GM12878 (cell line): ENCODE measurements around the gene ZNF280A. TPM values are rescaled to one million over a fixed set of nuclear protein-coding genes. Genes with fewer than 3 reads are reported as not detected.

Experiments
- ATAC-seq: fragments of 200-7000 bp; cut with Tn5 transposase; 3 replicates; pipeline ENCODE4 v1.9.1; 2020; ENCODE audit warnings: mild to moderate bottlenecking, moderate library complexity
- BruUV-seq: library from RNA; stranded (reverse); fragments of 400-500 nt; replicated peaks from 2 replicates; lab custom pipeline; 2021; lab: Mats Ljungman, UMichigan
- CTCF ChIA-PET: fragments of 300-600 bp; sonication (Branson Sonifier 250); formaldehyde crosslinking; extraction: SDS; loops from one replicate; lab custom pipeline; 2021; ENCODE audit warnings: inconsistent platforms; lab: Yijun Ruan, JAX
- POLR2A ChIA-PET: fragments of 350-600 bp; formaldehyde crosslinking; extraction: SDS; loops from one replicate; lab custom pipeline; 2021; ENCODE audit warnings: inconsistent platforms; lab: Charles Lee
- RAD21 ChIA-PET: fragments of 300-600 bp; sonication (Branson Sonifier 250); formaldehyde crosslinking; loops from one replicate; lab custom pipeline; 2023; ENCODE audit warnings: antibody characterized with exemption; ENCODE audit not compliant: unreplicated experiment; lab: Charles Lee
- SMC1A ChIA-PET: fragments of 300-600 bp; sonication (Branson Sonifier 250); formaldehyde crosslinking; loops from one replicate; lab custom pipeline; 2023; ENCODE audit not compliant: unreplicated experiment, uncharacterized antibody; lab: Charles Lee
- DNase-seq: peaks from one replicate; pipeline ENCODE4 v3.0.0-alpha.2; 2011; ENCODE audit warnings: low read depth, low spot score
- FAIRE-seq: peaks from 3 replicates; lab custom pipeline; 2011; peaks lifted over from hg19 to GRCh38; lab: Jason Lieb, UNC
- H2AFZ ChIP-seq: 2 replicates; pipeline ENCODE4 v1.6.0; 2011; ENCODE audit warnings: low read depth, low read length, control low read depth; ENCODE audit not compliant: control insufficient read depth
- H3K27ac ChIP-seq: 2 replicates; pipeline ENCODE4 v1.5.1; 2011; ENCODE audit warnings: control low read depth; ENCODE audit not compliant: control insufficient read depth, insufficient read depth
- H3K27me3 ChIP-seq, 2 experiments: replicated peaks in 1 of 2; 2 replicates each; pipeline versions ENCODE4 v1.6.0 to v1.6.1; 2011; ENCODE audit warnings: low read length in 1 of 2; ENCODE audit not compliant: control insufficient read depth in 2 of 2, insufficient read depth in 2 of 2
- H3K36me3 ChIP-seq, 2 experiments: 2 replicates each; pipeline ENCODE4 v1.5.1; 2011; ENCODE audit warnings: low read length in 1 of 2; ENCODE audit not compliant: control insufficient read depth in 2 of 2, insufficient read depth in 2 of 2
- H3K4me1 ChIP-seq: 2 replicates; pipeline ENCODE4 v1.6.1; 2011; ENCODE audit warnings: mild to moderate bottlenecking, low read length, moderate library complexity, mixed read lengths; ENCODE audit not compliant: control insufficient read depth, insufficient read depth
- H3K4me2 ChIP-seq: 2 replicates; pipeline ENCODE4 v1.6.0; 2011; ENCODE audit warnings: control low read depth; ENCODE audit not compliant: control insufficient read depth, insufficient read depth
- H3K4me3 ChIP-seq: fragments of 200-600 bp; sonication (generic); 2 replicates; pipeline ENCODE4 v1.5.1; 2016
- H3K79me2 ChIP-seq: 2 replicates; pipeline ENCODE4 v1.6.0; 2011; ENCODE audit warnings: low read length; ENCODE audit not compliant: control insufficient read depth, insufficient read depth
- H3K9ac ChIP-seq: 2 replicates; pipeline ENCODE4 v1.8.0; 2011; ENCODE audit warnings: low read length, control low read depth, mixed read lengths; ENCODE audit not compliant: control insufficient read depth, insufficient read depth
- H3K9me3 ChIP-seq: replicated peaks from 3 replicates; pipeline ENCODE4 v1.5.1; 2011; ENCODE audit warnings: mild to moderate bottlenecking, low read length; ENCODE audit not compliant: control insufficient read depth, insufficient read depth
- H4K20me1 ChIP-seq: 2 replicates; pipeline ENCODE4 v1.6.0; 2011; ENCODE audit not compliant: control insufficient read depth, insufficient read depth
- ATF7 ChIP-seq: fragments of 450-650 bp; IDR thresholded peaks from 2 replicates; pipeline ENCODE4 v1.6.1; 2016; ENCODE audit warnings: low read depth, mild to moderate bottlenecking
- BCL11A ChIP-seq: IDR thresholded peaks from 2 replicates; pipeline ENCODE4 v1.6.1; 2011; ENCODE audit warnings: low read depth, low read length
- EED ChIP-seq: sonication (generic); IDR thresholded peaks from 2 replicates; pipeline ENCODE4 v1.6.1; 2016; ENCODE audit warnings: antibody characterized with exemption, low read depth
- EP300 ChIP-seq, 2 experiments: fragments of 150-350 bp in 1 of 2; IDR thresholded peaks; 2 replicates each; pipeline ENCODE4 v1.6.1; 2011 to 2012; ENCODE audit warnings: low read depth in 2 of 2, low read length in 2 of 2, borderline replicate concordance in 1 of 2, improper control_type of control experiment in 1 of 2, inconsistent platforms in 1 of 2; ENCODE audit not compliant: control insufficient read depth in 1 of 2
- MEF2A ChIP-seq: IDR thresholded peaks from 2 replicates; pipeline ENCODE4 v1.6.1; 2011; ENCODE audit warnings: low read depth, mild to moderate bottlenecking, low read length, moderate library complexity; ENCODE audit not compliant: insufficient read depth
- NKRF ChIP-seq: fragments of 450-650 bp; conservative IDR thresholded peaks from 2 replicates; pipeline ENCODE4 v1.6.1; 2017; ENCODE audit warnings: mild to moderate bottlenecking, moderate library complexity
- POLR2AphosphoS2 ChIP-seq: IDR thresholded peaks from 2 replicates; pipeline ENCODE4 v1.6.1; 2011; ENCODE audit warnings: low read depth, mild to moderate bottlenecking, low read length, improper control_type of control experiment, moderate library complexity
- RCOR1 ChIP-seq: conservative IDR thresholded peaks from 2 replicates; pipeline ENCODE4 v1.6.1; 2012; ENCODE audit warnings: low read depth, low read length, improper control_type of control experiment
- TCF7 ChIP-seq: IDR thresholded peaks from 2 replicates; pipeline ENCODE4 v1.6.1; 2014; ENCODE audit warnings: antibody characterized with exemption, borderline replicate concordance
- USF1 ChIP-seq: IDR thresholded peaks from 2 replicates; pipeline ENCODE4 v1.6.1; 2011; ENCODE audit warnings: borderline replicate concordance, low read depth, mild to moderate bottlenecking, moderate library complexity, mixed read lengths, low read length; ENCODE audit not compliant: insufficient read depth; ENCODE audit errors: extremely low read length
- ZBTB33 ChIP-seq: fragments of 450-650 bp; IDR thresholded peaks from 2 replicates; pipeline ENCODE4 v1.6.1; 2017; ENCODE audit warnings: mild to moderate bottlenecking
- WGBS: methylation state at CpG from one replicate; pipeline ENCODE4 v1.1.6; 2016; ENCODE audit warnings: low lambda C conversion rate; ENCODE audit not compliant: insufficient replicate concordance, insufficient coverage; ENCODE audit errors: missing lambda C conversion rate; 5-methylcytosine and 5-hydroxymethylcytosine counted together
- in situ Hi-C: fragments of 300-500 bp; cut with MboI; formaldehyde crosslinking; loops from 9 replicates; pipeline ENCODE4 v1.14.3; 2018; ENCODE audit warnings: mixed read lengths
- intact Hi-C: fragments of 100-400 bp; cut with micrococcal nuclease; formaldehyde crosslinking; loops from one replicate; pipeline ENCODE4 v1.14.2; 2022; ENCODE audit not compliant: unreplicated experiment
- polyA plus RNA-seq, 11 experiments: library from polyadenylated mRNA; depleted of rRNA in 4 of 11; unstranded in 6 of 11; stranded (reverse) in 5 of 11; fragments of >200 nt; fragmentation: Nextera tagmentation in 4 of 11; fragmentation: Illumina TruSeq in 1 of 11; extraction: Ambion mirVana in 4 of 11; extraction: Trizol in 1 of 11; gene quantifications; 1 replicate in 1 of 11; 2 replicates in 10 of 11; pipeline versions ENCODE4 v1.2.1 to v1.2.3, GENCODE V29; 2011 to 2016; ENCODE audit warnings: inconsistent platforms in 2 of 11, missing spikeins in 2 of 11, low read depth in 1 of 11
- total RNA-seq, 4 experiments: library from RNA; depleted of rRNA in 3 of 4; stranded (reverse); fragments of >200 nt in 3 of 4; fragmentation: Illumina TruSeq in 1 of 4; extraction: Trizol in 1 of 4; gene quantifications; 2 replicates each; pipeline versions ENCODE4 v1.2.1 to v1.2.3, GENCODE V29; 2013 to 2021
- TF ChIP-seq, protein P1 (sequence below): IDR thresholded peaks from 2 replicates; pipeline ENCODE4 v1.6.1; 2012; ENCODE audit warnings: low read depth, low read length, improper control_type of control experiment
- TF ChIP-seq, protein P2 (sequence below): fragments of 450-650 bp; IDR thresholded peaks from 2 replicates; pipeline ENCODE4 v1.6.1; 2017; ENCODE audit warnings: low read depth, mild to moderate bottlenecking, moderate library complexity
- TF ChIP-seq, protein P3 (sequence below): IDR thresholded peaks from 2 replicates; pipeline ENCODE4 v1.6.1; 2011; ENCODE audit warnings: mild to moderate bottlenecking, low read depth, low read length, moderate library complexity; ENCODE audit not compliant: insufficient replicate concordance

Gene ZNF280A
- total and polyA plus RNA-seq, 10 of the 15 experiments (the other 5 are each of a cell fraction or from before 2014, with no cell fraction given) = 0.03 to 0.06 TPM; not detected in 8

DNA sequence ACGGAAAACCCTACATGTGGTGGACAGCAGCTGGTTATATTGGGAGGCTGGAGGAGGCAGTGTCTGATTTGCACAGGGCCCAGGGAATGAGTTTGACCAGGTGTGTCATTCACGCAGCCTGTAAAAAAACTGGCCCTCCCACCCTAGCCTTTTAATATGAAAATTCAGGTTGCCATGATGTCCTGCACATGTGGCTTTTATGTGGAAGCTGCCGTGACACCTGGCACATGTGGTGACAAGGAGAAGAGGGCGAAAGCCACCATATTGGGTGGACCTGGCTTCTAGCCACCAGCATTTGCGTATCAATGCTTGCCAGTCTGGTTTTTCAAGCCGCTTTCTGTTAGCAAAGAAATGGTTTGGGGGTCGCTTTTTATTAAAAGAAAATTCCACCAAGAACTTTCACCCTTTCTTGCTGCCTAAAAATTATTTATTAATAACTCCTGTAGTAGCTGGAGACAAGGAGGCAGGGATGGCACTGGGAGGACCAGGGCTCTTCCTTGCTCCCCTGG is 54.9 kb downstream of the ZNF280A start:
- intact Hi-C loops (no loop called here), in situ Hi-C loops (no loop called here)
- Histone ChIP-seq H3K27me3 (no peaks in the 10 kb centered on the region), H3K4me2 (no peak overlapping the region), H3K9ac (no peak overlapping the region), H3K27ac (no peak overlapping the region), H3K9me3 (no peaks in the 10 kb centered on the region), H2AFZ (no peak overlapping the region), H4K20me1 (no peaks in the 10 kb centered on the region), H3K36me3 (no peaks in the 10 kb centered on the region), H3K79me2 (no peaks in the 10 kb centered on the region), H3K4me3 (no peak overlapping the region), H3K4me1 (no peaks in the 10 kb centered on the region)
- BruUV-seq = no TSS peak
- ChIA-PET RAD21 (interaction anchor here (1.1 to 2.1 kb wide), 3 partner anchors 88 to 233 kb away, joined by 3 to 7 read pairs (median 4); no protein-coding TSS in a partner anchor), POLR2A (no interaction called here), SMC1A (interaction anchor here (0.9 to 5.2 kb wide), 5 partner anchors 35 to 122 kb away, joined by 3 to 53 read pairs (median 5); no protein-coding TSS in a partner anchor), CTCF (interaction anchor here (0.7 to 3.0 kb wide), 11 partner anchors 18 to 490 kb away, joined by 3 to 21 read pairs (median 4); partner anchors contain the start of gene ZNF280A)
- ATAC-seq = no peak
- DNase-seq = no peak
- 34% methylated on average over 7 of the region's 7 CpGs for WGBS
- FAIRE-seq = no peak
- TF ChIP-seq ATF7 = no peak
- TF ChIP-seq, protein P1, sequence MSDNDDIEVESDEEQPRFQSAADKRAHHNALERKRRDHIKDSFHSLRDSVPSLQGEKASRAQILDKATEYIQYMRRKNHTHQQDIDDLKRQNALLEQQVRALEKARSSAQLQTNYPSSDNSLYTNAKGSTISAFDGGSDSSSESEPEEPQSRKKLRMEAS = no peak
- TF ChIP-seq, protein P2, sequence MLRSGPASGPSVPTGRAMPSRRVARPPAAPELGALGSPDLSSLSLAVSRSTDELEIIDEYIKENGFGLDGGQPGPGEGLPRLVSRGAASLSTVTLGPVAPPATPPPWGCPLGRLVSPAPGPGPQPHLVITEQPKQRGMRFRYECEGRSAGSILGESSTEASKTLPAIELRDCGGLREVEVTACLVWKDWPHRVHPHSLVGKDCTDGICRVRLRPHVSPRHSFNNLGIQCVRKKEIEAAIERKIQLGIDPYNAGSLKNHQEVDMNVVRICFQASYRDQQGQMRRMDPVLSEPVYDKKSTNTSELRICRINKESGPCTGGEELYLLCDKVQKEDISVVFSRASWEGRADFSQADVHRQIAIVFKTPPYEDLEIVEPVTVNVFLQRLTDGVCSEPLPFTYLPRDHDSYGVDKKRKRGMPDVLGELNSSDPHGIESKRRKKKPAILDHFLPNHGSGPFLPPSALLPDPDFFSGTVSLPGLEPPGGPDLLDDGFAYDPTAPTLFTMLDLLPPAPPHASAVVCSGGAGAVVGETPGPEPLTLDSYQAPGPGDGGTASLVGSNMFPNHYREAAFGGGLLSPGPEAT = no peak
- TF ChIP-seq USF1 = no peak
- no peak for TF ChIP-seq MEF2A
- no peak for TF ChIP-seq BCL11A
- TF ChIP-seq, protein P3, sequence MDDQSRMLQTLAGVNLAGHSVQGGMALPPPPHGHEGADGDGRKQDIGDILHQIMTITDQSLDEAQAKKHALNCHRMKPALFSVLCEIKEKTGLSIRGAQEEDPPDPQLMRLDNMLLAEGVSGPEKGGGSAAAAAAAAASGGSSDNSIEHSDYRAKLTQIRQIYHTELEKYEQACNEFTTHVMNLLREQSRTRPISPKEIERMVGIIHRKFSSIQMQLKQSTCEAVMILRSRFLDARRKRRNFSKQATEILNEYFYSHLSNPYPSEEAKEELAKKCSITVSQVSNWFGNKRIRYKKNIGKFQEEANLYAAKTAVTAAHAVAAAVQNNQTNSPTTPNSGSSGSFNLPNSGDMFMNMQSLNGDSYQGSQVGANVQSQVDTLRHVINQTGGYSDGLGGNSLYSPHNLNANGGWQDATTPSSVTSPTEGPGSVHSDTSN = no peak
- TF ChIP-seq RCOR1 = no peak
- TF ChIP-seq EP300 (IDR thresholded peaks at IDR 0.05; ENCODE audit: borderline replicate concordance in 1 of 2, control insufficient read depth in 1 of 2, low read depth in 2 of 2, low read length in 2 of 2) = no peak
- no peak for TF ChIP-seq POLR2AphosphoS2
- TF ChIP-seq ZBTB33 = no peak
- TF ChIP-seq NKRF = no peak
- no peak for TF ChIP-seq EED
- TF ChIP-seq TCF7 = no peak
